ENCODE measurements around the gene VHLL.
"Not testable (repeated sequence)": the region's sequence is repeated elsewhere in the genome, so short reads cannot be mapped to it uniquely, and the experiment has no call there.

VHLL gene

DNA sequence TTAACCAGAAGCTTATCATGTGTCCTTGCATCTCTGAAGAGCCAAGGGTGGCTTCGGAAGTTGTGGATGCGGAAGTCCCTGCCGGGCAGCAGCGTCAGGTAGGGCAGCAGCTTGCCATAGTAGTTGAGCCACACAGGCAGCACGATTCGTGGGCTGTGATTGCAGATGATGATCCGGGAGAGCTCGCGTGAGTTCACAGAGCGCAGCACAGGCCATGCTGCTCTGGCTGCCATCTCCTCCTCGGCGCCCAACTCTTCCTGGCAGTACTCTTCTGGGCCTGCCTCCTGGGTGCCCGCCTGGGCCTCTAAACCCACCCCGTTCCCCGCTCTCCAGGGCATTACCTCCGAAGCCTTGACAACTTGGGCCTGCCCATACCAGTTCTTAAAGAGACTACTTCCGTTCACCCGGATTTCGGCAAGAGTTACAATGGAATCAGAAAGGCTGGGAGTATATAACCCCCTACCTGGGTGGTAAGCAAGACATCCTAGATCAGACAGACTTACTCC, at the start of gene VHLL:
VHLL (minus strand) TSS at position 456 of the 506 bp plus-strand sequence; CDS start at position 338, 118 bp downstream.
- DNase-seq = no peak

DNA sequence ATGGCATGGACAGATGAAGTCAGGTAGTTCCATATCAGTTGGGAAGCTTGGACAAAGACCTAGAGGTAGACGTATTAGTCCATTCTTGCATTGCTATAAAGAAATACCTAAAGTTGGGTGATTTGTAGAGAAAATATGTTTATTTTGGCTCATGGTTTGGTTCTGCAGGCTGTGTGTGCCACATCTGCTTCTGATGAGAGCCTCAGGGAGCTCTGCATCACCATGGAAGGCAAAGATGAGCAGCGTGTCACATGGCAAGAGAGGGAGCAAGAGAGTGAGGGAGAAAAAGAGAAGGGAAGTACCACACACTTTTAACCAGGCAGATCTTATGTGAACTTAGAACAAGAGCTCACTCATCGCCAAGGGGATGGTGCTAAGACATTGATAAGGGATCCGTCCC, 48.2 kb upstream of the VHLL start:
- DNase-seq = no peak

DNA sequence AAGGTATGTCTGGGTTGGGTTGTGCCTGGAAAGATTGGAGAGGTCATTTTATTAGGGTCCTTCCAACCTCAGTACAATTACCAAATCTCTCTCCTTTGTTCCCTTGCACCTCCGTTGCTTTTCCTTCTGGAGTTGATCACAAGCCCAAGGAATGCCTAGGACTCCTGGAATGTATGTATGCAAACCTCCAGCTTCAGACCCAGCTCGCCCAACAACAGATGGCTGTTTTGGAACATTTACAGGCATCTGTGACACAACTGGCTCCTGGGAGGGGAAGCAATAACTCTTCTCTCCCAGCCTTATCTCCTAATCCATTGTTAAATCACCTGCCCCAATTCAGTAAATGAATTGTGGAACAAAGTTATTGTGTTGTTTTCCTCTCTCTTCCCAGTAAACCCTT, 47.5 kb upstream of the VHLL start:
- DNase-seq = no peak

DNA sequence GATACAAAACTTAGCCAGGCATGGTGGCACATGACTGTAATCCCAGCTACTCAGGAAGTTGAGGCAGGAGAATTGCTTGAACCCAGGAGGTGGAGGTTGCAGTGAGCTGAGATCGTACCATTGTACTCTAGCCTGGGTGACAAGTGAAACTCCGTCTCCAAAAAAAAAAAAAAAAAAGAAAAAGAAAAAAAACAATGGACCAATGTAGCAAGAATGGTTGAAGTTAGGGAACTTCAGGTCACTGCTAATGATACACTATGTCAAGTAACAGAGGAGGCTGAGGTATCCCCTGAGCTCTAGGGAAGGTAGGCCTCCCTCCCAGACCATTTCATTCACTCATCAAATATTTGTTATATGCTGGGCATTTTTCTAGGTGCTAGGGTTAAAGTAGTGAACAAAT, 46.9 kb upstream of the VHLL start:
- not testable (repeated sequence) for DNase-seq

DNA sequence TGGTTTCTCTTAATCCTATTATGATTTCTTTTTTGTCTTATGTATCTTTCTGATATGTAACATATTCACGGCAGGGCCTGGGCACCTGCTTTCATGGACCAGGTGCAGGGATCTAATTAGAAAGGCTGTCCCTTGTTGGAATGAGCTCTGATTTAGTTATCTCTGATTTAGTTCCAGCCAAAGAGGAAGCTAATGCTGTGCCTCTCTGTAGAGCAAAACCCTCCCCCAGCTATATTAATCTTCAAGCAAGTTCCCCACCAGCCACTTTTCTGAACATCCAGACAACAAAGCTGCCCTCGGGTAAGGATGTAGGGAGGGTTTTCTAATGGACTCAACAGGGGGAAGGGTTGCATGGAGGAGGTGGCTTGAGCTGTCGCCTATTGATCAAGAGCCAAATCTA, 45.3 kb upstream of the VHLL start:
- DNase-seq = no peak

DNA sequence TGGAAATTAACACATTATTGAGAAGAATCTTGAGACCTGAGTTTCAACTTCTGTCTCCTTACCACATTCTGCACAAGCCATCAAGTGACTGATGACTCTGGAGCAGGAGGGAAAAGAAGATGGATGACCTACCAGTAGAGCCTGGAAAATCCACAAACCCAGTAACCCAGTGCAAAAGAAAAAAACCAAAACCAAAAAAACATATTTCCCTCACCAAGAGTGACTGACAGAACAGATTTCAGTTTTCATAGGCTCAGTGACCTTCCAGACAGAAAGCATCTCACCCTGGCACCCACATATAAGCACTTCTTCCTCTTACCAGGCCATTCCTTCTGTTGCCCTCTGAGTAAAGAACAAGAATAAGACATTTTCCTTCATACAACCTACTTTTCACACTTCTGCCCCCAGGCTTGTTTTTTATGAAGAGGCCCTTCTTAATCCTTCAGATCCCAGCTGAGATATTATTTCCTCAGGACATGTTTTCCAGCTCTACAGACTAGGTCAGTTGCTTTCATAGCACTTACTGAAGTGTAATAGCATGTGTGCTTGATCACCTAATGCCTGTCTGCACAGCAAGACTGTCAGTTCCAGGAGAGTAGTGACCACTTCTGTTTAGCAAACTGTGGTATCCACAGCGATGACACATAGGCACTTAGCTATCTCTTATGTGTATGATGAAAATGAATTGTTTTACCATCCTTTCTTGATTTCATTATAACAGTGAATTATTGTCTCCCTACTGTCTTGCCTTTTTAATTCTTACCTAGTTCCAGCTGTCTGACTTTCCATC, 43.3 kb upstream of the VHLL start:
- peak; percentile 9 to 50 (median 23) for DNase-seq

DNA sequence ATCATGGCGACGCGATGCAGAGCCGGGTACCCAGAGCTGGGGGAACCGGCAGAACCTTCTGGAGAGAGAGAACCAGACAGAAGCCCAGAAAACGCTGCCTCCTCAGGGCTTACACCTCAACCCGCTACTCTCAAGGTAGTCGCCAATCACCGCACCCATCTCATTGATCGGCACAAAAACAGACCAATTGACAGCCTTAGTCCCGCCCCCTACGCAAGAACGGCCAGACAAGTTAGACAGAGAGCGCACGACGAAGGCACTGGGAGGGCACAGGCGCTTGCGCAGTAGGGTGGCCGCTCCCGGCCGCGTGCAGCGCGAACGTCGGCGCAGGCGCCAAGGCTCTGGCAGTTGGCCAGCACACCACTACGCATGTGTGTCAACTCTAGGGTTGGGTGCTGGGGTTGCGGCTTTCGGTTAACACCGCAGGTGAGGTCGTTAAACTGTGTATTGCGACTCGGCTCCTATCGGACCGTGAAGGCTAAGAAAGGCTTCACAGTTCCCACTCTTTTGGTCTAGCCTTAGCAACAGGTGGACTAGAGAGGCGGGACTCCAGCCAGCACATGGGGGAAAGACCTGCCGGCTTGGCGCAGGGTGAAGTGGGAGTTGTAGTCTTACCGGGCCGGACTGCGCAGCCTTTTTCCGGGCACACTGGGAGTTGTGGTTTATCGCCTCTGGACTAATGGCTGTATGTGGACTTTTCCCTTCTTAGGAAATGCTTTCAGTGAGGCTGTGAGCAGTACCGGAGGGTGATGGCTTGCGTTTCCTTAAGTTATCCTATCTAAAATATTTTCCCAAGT, 39.3 kb upstream of the VHLL start, which contains the start of the genes CCT3 and TSACC:
CCT3 (minus strand) TSS at position 113 of the 797 bp plus-strand sequence; CDS start at position 5, 108 bp downstream.
TSACC (plus strand) TSS at position 347 of the 797 bp plus-strand sequence. CDS start 1,232 bp downstream, outside the sequence.
- DNase-seq = peak; percentile 100

DNA sequence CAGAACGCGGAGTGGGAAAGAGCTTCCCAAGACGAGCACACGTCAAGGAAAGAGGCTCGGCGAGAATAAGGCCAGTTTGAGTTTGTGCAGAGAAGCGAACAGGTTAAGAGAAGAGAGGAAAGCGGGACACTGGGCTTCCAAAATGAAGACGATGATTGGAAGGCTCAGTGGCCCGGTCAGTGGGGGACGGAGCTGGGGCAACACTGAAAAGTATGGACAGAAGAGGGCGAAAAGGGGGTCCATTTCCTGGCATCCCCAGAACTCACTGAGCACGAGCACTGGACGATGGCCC, 38.7 kb upstream of the VHLL start:
- no peak for DNase-seq

DNA sequence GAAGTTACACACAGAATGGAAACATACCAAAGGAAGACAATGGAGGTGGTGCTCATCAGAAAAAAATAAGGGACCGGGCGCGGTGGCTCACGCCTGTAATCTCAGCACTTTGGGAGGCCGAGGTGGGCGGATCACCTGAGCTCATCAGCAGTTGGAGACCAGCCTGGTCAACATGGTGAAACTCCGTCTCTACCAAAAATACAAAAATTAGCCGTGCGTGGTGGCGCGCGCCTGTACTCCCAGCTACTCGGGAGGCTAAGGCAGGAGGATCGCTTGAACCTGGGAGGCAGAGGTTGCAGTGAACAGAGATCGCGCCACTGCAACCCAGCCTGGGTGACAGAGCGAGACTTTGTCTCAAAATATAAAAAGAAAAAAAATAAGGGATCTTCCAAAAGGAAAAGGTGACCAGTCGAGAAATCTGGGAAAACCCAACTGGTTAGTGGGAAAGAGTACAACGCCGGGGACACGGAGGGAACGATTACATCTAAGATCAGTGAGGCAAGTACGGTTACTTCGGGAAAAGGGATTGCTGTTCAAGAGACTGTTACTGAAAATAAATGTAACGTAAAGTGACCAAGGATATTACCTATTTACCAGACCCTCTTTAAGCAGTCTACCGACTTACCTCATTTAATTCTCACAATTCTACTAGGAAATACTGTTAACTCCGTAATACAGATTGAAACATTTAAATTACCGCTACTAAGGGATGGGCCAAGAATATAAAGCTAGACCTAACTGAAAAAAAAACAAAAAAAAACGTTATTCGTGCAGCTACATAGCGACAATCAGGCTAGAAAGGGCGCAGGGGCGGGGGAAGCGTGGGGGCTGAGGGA, 38.2 kb upstream of the VHLL start:
- DNase-seq = peak; percentile 20 to 48 (median 32)

DNA sequence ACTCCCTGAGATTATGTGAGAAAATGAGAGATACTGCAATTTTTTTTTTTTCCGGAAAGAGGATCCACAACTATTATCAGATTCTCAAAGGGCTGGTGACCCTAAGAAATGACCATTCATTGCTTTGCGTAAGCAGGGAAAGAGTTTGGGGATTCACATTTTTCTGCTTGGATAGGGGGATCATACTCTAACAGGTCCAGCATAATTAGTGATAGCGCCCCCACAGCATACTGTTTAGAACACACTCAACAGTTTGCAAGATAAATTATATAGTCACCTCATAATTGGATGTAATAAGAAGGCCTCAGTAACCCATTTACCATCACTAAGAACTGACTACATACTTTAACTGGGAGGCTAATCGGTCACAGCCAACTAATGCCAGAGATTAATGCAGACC, 37.1 kb upstream of the VHLL start:
- DNase-seq = peak; percentile 10 to 23 (median 16)

DNA sequence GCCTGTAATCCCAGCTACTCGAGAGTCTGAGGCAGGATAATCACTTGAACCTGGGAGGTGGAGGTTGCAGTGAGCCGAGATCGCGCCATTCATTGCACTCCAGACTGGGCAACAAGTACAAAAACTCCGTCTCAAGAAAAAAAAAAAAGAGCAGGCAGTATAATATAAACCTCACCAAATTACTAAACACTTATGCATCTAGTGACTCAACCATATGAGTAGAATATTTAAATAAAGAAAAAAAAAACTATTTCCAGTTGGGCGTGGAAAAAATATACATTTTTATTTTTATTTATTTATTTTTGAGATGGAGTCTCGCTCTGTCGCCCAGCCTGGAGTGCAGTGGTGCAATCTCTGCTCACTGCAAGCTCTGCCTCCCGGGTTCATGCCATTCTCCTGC, 24.1 kb upstream of the VHLL start:
- DNase-seq = not testable (repeated sequence)

DNA sequence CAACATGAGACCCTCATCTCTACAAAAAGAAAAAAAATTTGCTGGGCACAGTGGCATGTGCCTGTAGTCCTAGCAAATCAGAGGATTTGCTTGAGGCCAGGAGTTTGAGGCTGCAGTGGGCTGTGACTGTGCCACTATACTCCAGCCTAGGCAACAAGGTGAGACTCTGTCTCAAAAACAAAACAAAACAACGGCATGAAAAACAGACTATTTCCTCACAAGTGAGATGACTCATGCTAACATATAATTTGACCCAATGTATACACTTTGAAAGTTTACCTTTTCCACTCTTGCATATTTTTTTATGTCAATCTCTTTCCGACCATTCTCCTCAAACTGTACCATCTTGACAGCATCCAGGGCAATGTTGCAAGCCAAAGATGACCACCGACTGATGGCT, 21.5 kb upstream of the VHLL start:
- DNase-seq = no peak

DNA sequence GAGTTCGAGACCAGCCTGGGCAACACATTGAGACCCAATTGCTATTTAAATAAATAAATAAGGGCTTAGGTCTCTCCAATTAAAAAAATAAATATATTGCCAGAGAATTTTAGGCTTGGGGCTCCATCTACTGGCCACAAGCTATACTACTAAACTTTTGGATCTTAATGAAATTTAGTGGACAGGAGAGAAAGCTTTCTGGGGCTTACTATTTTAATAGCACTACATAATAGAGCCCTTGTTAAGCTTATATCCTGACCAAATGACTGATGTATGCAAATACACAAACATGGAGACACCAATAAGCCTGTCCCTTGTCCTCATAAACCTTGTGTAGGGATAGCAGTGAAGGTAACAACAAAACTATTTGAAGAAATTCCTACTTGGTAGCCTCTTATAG, 20.6 kb upstream of the VHLL start:
- DNase-seq = peak; percentile 50 to 64 (median 59)

DNA sequence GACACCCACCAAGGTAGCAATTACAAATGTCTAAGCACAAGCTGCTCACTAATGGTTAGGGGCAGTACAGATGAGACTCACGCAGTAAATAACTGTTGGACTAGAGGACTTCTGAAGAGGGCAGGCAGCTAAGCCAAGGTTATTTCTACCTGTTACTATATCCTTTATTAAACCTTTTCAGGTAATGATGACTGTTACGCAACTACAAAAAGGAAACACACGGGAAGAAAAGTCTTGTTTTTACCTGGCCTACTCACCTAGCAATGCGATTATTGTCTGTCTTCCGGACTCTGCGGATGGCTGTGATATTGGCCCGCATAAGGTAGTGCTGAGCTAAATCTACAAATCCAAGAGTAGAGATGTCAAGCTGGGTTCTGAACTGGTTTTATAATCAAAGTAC, 17.8 kb upstream of the VHLL start:
- DNase-seq = no peak

DNA sequence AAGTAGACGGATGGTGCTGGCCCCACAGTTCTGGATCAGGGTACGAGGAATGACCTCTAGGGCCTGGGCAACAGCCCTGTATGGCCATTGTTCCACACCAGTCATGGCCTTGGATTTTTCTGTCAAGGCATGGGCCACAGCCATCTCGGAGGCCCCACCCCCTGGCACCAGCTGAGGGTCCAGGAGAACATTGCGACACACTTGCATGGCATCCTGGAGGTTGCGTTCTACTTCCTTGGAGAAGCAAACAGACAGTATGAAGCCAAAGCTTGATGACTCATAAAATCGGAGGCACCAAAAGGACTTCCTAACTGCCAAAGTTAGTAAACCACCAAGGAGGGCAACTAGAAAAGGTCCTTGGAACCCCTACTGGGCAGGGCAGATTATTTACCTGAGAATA, 11.9 kb upstream of the VHLL start:
- peak in 2 of 3 donors; percentile 11 to 16 for DNase-seq

DNA sequence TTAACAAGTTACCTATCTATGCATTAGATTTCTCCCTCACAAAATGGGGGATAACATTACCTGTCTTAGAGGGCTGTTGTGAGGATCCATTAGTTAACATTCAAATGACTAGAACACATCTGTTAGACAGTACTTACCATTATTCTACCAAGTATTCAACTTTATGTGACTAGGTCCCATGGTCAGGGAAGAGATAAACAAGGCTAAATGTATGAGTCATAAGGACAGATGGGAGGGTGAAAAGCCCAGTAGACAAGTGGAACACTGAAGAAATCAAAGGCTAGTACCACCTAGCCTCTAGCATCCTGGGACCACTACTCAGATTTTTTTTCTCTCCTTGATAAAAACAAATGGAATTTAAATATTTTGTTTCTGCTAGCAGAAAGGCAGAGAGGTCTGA, 9.0 kb upstream of the VHLL start:
- DNase-seq = no peak

DNA sequence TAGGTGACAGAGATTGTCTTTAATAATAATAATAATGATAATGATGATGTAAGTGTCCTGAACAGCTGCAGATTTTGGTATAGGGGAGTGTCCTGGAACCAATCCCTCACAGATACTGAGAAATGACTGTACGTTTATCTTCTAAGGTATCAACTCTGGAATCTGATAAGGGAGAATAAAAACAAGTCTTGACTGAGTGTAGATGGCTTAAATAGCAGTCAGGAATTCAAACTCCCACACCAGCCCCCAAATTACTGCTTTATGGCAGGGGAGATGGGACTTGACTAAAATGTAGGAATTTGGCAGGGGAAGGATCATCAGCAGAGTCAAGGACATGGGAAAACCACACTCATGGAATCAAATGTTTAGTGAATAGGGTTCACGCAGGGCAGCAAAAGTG, 6.1 kb upstream of the VHLL start:
- DNase-seq = no peak

DNA sequence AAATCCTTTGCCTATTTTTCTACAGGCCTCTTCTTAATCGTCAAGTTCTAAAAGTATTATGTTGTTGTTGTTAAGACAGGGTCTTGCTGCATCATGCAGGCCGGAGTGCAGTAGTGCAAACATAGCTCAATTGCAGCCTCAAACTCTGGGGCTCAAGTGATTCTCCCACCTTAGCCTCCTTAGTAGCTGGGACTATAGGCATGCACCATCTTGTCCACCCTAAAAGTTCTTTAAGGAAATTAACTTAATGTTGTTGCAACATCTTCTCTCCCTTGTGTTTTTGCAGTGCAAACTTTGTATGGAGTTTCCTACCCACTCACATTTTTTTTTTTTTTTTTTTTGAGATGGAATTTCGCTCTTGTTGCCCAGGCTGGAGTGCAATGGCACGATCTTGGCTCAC, 4.1 kb upstream of the VHLL start:
- DNase-seq = no peak

DNA sequence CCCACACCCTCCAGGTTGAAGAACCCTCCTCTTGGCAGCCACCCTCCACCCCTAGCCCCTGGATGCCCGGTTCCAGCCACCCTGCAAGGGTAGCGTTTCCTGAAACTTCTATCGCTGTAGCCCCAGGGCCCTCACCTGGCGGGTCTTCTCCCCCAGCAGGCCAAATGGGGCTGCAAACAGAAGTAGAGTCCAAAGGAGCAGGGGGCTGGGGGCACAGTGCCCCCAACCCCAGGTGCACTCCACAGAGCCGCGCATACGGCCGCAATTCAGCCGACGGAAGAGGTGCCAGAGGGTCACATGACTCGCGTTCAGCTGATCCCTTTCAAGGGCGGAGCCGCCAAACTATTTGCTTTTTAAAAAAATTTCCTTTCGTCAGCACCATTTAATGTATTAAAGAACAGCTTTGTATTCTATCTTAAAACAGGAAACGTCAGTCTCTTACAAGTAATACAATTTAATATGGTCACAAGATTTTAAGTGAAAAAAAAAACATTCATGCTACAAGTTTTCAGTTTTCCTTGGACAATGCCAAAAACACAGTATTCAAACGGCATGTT, 3.6 kb downstream of the VHLL start, which contains the start of gene GLMP:
GLMP (minus strand) TSS at position 289 of the 557 bp plus-strand sequence; CDS start at position 255, 34 bp downstream.
- DNase-seq = peak; percentile 69 to 74 (median 71)

DNA sequence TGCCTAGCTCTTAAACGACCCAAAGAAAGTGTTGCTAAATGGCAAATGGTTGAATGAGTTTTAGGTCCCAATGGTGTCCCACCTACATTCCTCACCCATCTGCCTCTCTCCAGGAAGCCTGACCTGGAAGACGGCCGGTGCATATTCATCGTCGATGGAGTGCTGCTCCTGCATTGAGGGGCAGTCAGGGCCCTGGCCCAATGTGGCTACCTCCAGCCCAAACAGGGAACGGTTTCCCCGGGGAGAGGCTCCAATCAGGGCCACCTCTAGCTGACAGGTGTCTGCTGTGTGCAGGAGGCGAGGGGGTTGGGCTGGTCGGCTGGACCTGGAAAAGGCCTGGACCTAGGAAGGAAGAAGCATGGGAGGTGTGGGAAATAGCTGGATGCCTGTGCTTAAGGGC, 5.2 kb downstream of the VHLL start:
- no peak for DNase-seq

DNA sequence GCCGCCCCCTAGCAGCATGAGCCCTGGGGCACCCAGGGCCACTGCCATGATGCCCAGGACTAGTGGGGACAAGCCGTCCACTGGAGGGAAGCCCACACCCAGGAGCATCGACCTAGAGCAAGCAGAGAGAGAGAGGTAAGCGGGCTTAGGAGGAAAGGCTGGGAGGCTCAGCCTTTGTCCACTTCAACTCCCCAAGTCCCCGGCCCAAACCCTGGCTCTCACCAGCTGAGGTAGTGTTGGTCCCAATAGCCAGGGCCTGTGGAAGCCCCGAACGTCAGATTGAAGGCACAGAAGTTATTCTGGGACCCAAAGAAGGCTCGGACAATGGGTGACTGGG, 6.0 kb downstream of the VHLL start:
- DNase-seq = no peak

DNA sequence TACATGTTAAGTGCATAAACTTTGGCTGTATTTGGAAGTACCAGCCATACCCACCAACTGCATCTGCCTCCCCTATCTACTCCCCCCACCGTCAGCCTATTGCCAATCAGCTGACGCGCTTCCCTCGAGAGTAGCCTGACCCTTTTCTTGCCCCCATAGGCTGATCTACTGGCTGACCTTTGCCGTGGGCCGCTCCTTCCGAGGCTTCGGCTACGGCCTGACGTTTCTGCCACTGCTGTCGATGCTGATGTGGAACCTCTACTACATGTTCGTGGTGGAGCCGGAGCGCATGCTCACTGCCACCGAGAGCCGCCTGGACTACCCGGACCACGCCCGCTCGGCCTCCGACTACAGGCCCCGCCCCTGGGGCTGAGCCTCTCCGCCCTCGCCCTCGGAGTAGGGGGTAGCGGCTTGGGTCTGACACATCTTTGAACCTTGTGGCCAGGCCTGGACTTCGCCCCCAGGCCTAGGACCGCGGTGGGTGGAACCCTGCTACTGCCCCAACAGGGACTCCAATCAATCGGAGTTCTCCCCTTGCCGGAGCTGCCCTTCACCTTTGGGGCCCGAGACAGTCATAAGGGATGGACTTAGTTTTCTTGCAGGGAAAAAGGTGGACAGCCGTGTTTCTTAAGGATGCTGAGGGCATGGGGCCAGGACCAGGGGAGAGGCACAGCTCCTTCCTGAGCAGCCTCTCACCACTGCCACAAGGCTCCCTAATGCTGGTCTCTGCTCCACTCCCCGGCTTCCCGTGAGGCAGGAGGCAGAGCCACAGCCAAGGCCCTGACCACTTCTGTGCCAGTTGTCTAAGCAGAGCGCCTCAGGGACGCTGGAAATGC, 7.7 kb downstream of the VHLL start:
- DNase-seq = peak; percentile 83 to 89 (median 83)

Measured in suppressor macrophage treated with lipopolysaccharide for 1 hour (primary cell).